ENCODE results near the gene SMIM7.
A peak's percentile ranks its signal among the peaks of the same experiment; 100 is the strongest.

SMIM7 gene

GRCh38 chr19:16627928-16628182 lies 32.1 kb downstream of the SMIM7 start:
- no peak for TF ChIP-seq POLR2A (IDR thresholded peaks at IDR 0.05; ENCODE audit: low read depth, low read length)
- no peak for TF ChIP-seq TAF1 (IDR thresholded peaks at IDR 0.05; ENCODE audit: borderline replicate concordance, low read depth, low read length)
- TF ChIP-seq POLR2AphosphoS5 (IDR thresholded peaks at IDR 0.05; ENCODE audit: low read depth, low read length): no peak
- no peak for DNase-seq (ENCODE audit: insufficient read length)
- FAIRE-seq: no peak

DNA sequence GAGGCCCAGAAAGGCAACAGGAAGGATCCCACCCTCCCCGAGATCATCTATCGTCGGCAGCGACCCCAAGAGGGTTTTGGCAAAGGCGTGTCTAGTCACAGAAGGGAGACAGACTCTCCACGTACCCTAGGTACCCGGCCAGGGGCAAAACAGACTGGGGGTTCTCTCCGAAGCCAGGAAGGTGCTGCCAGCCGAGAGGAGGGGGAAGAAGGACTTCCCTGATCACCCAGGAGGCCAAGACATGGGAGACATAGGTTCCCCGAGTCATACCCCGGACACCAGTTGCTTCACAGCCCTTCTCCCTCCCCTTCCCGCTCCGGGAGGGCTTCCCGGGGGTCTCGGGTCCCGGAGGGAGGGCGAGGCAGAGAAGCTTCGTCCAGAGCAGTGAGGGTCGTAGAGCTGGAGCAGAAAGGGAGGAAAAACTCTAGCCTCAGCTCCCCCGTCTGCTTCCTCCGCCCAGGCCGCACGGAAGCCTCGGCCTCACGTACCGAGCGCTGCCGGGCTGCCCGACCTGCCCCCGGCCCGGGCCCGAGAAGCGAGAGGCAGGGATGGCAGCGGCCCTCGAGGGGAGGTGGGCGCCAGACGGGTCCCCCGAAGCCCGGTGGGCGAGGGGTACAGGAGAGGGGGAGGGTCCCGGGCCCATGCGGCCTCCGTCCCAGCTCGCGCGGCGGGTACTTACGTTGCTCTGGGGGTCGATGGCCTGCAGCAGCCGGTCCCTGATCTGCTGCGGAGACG lies 32.6 kb downstream of the SMIM7 start:
- DNase-seq (ENCODE audit: insufficient read length) (no peak), FAIRE-seq (no peak)
- no peak for TF ChIP-seq POLR2A (IDR thresholded peaks at IDR 0.05; ENCODE audit: low read depth, low read length)
- 0 out of 2 replicates have a peak, but pooled peaks have one; percentile 33 for TF ChIP-seq TAF1 (IDR thresholded peaks at IDR 0.05; ENCODE audit: borderline replicate concordance, low read depth, low read length)

DNA sequence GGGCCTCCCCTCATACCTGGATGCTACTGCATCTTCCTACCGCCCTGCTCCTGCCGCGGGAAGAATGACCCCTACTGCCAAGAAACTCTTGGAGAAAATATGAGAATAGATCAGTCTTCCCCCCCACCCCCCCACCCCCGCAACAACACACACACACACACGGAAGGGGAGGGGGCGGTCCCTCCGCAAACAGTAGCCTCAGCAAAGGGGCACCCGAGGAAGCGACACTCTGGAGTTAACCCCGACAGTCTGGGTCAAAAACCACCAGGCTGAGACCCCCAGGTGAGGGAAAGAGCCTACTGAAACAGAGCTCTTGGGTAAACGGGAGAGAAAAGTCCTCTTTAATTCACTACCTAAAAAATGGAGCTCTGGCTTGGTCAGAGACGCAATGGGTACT lies 33.1 kb downstream of the SMIM7 start:
- DNase-seq (ENCODE audit: insufficient read length): no peak
- TF ChIP-seq POLR2A (IDR thresholded peaks at IDR 0.05; ENCODE audit: low read depth, low read length): no peak
- no peak for TF ChIP-seq TAF1 (IDR thresholded peaks at IDR 0.05; ENCODE audit: borderline replicate concordance, low read depth, low read length)
- TF ChIP-seq POLR2AphosphoS5 (IDR thresholded peaks at IDR 0.05; ENCODE audit: low read depth, low read length): no peak

DNA sequence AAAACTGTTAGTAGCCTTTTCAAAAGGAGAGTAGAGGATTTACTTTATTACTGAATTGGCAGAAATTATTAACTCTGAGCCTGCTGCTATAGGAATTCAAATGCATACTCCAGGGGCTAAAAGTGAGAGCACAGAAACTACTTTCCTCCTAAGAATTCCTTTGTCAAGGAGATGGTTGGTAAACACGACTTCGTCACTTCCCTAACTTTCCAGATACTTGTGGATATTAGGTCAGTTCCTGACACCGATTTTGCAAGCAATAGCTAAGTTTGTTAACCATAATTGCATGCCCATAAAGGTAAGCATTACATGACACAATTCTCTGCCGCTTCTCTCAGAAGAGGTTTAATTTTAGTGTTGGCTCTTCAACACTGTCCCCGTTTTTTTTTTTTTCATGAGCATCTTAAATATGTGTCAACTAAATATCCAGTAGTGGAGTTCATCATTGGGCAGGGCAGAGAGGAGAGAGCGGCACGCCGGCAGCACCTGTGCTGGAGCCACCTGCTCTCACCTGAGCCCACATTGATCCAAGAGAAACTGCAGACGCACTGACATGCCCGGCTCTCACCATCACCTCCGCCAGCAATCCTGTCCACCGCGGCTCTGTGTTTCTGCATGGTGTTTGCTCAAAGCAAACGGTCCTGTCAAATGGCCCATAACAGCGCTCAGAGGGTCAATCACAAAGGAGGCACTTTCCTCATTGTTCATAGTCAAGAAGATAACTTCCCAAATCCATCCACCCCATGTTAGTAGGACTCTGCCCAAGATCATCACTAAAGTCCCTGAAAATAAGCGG lies 34.6 kb downstream of the SMIM7 start:
- no peak for TF ChIP-seq POLR2AphosphoS5 (IDR thresholded peaks at IDR 0.05; ENCODE audit: low read depth, low read length)
- DNase-seq (ENCODE audit: insufficient read length): no peak
- no peak for FAIRE-seq

More for the DNA sequence above, 33.1 kb downstream of the SMIM7 start:
- FAIRE-seq: no peak

DNA sequence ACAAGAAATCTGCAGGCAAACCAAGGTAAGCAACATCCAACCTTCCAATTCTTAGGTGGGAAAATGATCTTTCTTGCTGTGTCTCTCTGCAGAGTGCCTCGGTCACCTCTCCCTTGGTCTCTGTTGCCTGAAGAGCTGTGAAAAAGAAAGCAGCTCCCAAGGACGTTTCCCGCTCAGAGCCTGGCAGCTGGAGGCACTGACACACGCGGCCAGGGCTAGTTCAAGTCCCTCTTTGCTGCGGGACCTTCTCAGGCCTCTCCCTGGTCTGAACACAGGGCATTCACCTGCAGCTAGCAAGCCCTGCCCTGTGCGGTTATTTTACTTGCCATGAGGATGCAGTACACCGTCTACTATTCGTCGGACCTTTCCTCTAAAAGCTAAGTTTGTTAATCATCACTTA lies 35.7 kb downstream of the SMIM7 start:
- no peak for FAIRE-seq
- DNase-seq (ENCODE audit: insufficient read length): no peak
- TF ChIP-seq TAF1 (IDR thresholded peaks at IDR 0.05; ENCODE audit: borderline replicate concordance, low read depth, low read length): no peak
- TF ChIP-seq POLR2A (IDR thresholded peaks at IDR 0.05; ENCODE audit: low read depth, low read length): 0 out of 2 replicates have a peak, but pooled peaks have one; percentile 28
- TF ChIP-seq POLR2AphosphoS5 (IDR thresholded peaks at IDR 0.05; ENCODE audit: low read depth, low read length): no peak

GRCh38 chr19:16623576-16623975 lies 36.4 kb downstream of the SMIM7 start:
- TF ChIP-seq TAF1 (IDR thresholded peaks at IDR 0.05; ENCODE audit: borderline replicate concordance, low read depth, low read length) (no peak), POLR2A (IDR thresholded peaks at IDR 0.05; ENCODE audit: low read depth, low read length) (no peak), POLR2AphosphoS5 (IDR thresholded peaks at IDR 0.05; ENCODE audit: low read depth, low read length) (no peak)
- no peak for DNase-seq (ENCODE audit: insufficient read length)
- no peak for FAIRE-seq

DNA sequence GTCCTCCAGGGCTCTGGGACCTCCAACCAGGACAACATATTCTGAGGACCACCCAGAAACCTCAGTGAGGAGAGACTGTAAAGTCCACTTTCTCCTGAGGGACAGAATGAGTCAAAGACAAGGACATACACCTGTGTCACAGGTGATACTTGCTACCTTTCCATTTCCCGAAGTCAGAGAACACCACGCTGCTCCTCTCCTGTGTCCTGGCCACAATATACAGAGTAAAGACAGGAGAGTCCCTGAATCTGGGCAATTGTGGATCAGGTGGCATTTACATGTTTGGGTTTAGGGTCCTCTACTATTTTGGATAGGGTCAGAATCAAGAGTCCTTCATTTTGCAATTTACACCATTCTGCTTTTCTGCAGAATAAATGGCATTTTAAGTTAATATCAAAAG lies 36.9 kb downstream of the SMIM7 start:
- no peak for DNase-seq (ENCODE audit: insufficient read length)
- no peak for FAIRE-seq
- TF ChIP-seq POLR2A (IDR thresholded peaks at IDR 0.05; ENCODE audit: low read depth, low read length): no peak
- no peak for TF ChIP-seq POLR2AphosphoS5 (IDR thresholded peaks at IDR 0.05; ENCODE audit: low read depth, low read length)
- no peak for TF ChIP-seq TAF1 (IDR thresholded peaks at IDR 0.05; ENCODE audit: borderline replicate concordance, low read depth, low read length)

- FAIRE-seq (no peak), DNase-seq (ENCODE audit: insufficient read length) (no peak)
- no peak for TF ChIP-seq POLR2AphosphoS5 (IDR thresholded peaks at IDR 0.05; ENCODE audit: low read depth, low read length)
- TF ChIP-seq TAF1 (IDR thresholded peaks at IDR 0.05; ENCODE audit: borderline replicate concordance, low read depth, low read length): no peak
- TF ChIP-seq POLR2A (IDR thresholded peaks at IDR 0.05; ENCODE audit: low read depth, low read length): no peak
Observed at GRCh38 chr19:16621165-16621800, 38.7 kb downstream of the SMIM7 start.

DNA sequence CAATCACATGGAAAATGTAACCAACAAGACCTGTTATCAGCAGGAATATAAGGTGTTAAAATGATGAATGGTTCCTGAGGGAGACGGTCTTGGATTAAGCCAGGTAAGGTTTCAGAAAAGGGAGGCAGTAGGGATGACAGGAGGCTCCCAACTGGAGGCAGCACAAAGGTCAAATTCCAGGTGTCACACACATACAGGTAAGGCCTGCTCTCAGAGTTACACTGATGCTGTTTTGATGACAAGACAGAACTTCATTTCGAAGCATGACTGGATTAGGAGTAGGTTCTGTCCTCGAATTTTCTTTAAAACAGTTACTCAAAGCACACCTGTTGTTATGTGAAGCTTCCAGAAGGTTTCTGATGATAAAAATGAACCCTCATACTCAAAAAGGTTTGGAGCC lies 39.4 kb downstream of the SMIM7 start:
- DNase-seq (ENCODE audit: insufficient read length) (no peak), FAIRE-seq (no peak)
- TF ChIP-seq TAF1 (IDR thresholded peaks at IDR 0.05; ENCODE audit: borderline replicate concordance, low read depth, low read length) (no peak), POLR2AphosphoS5 (IDR thresholded peaks at IDR 0.05; ENCODE audit: low read depth, low read length) (no peak), POLR2A (IDR thresholded peaks at IDR 0.05; ENCODE audit: low read depth, low read length) (no peak)

- FAIRE-seq (no peak), DNase-seq (ENCODE audit: insufficient read length) (no peak)
- no peak for TF ChIP-seq POLR2A (IDR thresholded peaks at IDR 0.05; ENCODE audit: low read depth, low read length)
- no peak for TF ChIP-seq TAF1 (IDR thresholded peaks at IDR 0.05; ENCODE audit: borderline replicate concordance, low read depth, low read length)
- peak; percentile 21; the same call in 1 of the 2 replicates for TF ChIP-seq POLR2AphosphoS5 (IDR thresholded peaks at IDR 0.05; ENCODE audit: low read depth, low read length)
Observed at GRCh38 chr19:16620018-16620417, 39.9 kb downstream of the SMIM7 start.

- FAIRE-seq (no peak), DNase-seq (ENCODE audit: insufficient read length) (no peak)
- TF ChIP-seq TAF1 (IDR thresholded peaks at IDR 0.05; ENCODE audit: borderline replicate concordance, low read depth, low read length) (no peak), POLR2AphosphoS5 (IDR thresholded peaks at IDR 0.05; ENCODE audit: low read depth, low read length) (0 out of 2 replicates have a peak, but pooled peaks have one; percentile 10), POLR2A (IDR thresholded peaks at IDR 0.05; ENCODE audit: low read depth, low read length) (no peak)
Observed at GRCh38 chr19:16619457-16619856, 40.5 kb downstream of the SMIM7 start.

GRCh38 chr19:16618248-16618647 lies 41.7 kb downstream of the SMIM7 start:
- DNase-seq (ENCODE audit: insufficient read length): no peak
- FAIRE-seq: no peak
- TF ChIP-seq POLR2AphosphoS5 (IDR thresholded peaks at IDR 0.05; ENCODE audit: low read depth, low read length) (no peak), POLR2A (IDR thresholded peaks at IDR 0.05; ENCODE audit: low read depth, low read length) (no peak), TAF1 (IDR thresholded peaks at IDR 0.05; ENCODE audit: borderline replicate concordance, low read depth, low read length) (no peak)

Data from GM12892 (cell line).